GM19099 (cell line): ENCODE results near the gene HIPK2.

Experiments used
- POLR2A ChIP-seq: IDR thresholded peaks from 3 replicates; pipeline ENCODE4 v1.6.1; 2011; ENCODE audit warnings: low read depth; ENCODE audit not compliant: insufficient read length; ENCODE audit errors: extremely low read depth

The HIPK2 gene

DNA sequence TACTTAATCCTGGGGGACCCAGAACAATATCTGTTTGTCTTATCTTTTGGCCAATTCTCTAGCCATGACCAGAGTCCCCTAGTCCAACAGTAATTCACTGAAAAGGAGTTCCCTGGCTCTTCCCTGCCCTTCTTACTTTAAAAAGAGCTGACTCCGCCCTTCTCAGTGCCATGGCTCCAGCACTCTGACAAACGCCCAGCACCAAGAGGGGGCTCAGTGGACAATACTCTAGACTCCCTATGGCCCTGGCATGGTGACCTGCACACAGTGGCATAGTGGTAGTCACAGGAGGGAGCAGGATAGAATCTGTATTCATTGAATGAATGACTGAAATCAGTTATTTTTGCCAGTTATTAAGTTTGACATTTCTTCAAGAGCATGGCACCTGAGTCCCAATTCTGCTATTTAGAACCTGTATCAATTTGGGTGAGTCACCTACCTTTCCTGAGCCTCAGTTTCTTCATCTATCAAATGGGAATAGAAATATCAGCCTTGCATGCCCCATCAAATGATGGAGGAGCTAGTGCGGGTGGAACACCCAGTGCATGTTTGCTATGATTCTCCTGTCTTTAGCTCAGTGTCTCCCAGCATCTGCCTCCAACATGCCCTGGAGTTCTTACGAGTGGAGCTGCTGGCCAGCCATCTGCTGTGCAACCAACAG lies 184.9 kb downstream of the HIPK2 start:
- TF ChIP-seq POLR2A: no peak

GRCh38 chr7:139591550-139592195 lies 186.1 kb downstream of the HIPK2 start:
- no peak for TF ChIP-seq POLR2A

DNA sequence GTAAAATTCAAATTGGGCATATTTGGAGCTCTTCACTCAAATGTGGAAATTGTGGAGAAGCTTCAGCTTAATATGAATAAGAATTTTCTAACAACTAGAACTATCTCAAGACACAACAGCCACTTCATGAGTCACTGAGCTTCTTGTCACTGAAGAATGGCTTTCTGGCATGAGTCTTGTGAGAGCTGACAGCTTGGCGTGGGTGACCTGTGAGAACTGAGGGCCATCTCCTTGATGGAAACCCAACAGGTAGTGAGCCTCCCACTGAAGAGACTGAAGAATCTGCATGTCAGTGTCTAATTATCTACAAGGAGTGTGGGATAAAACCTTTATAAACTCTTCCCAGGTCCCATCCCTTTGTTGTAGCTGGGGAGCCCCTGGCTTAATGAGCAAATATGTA lies 188.3 kb downstream of the HIPK2 start:
- TF ChIP-seq POLR2A: no peak

DNA sequence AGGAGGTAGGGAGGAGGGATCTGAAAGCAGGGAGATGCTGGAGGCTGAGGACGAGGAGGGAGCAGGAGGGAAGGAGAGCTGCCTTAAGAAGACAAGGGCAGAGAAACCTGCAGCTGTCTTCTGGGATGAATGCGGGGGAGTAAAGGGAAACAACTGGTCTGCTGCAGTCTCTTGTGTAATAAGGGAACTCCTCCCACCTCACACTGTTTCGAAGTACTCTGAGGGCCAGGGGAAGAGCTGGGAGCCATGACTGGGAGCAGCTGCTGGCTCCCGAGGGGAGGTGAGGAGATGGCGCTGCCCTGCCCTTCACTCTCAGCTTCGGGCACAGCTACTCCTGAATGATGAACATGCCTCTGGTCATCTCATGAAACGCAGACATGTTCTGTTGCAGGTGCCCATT lies 189.2 kb downstream of the HIPK2 start:
- no peak for TF ChIP-seq POLR2A

- no peak for TF ChIP-seq POLR2A
Measured at GRCh38 chr7:139587535-139587934, 190.3 kb downstream of the HIPK2 start.

- no peak for TF ChIP-seq POLR2A
Measured at GRCh38 chr7:139586286-139586685, 191.5 kb downstream of the HIPK2 start.

DNA sequence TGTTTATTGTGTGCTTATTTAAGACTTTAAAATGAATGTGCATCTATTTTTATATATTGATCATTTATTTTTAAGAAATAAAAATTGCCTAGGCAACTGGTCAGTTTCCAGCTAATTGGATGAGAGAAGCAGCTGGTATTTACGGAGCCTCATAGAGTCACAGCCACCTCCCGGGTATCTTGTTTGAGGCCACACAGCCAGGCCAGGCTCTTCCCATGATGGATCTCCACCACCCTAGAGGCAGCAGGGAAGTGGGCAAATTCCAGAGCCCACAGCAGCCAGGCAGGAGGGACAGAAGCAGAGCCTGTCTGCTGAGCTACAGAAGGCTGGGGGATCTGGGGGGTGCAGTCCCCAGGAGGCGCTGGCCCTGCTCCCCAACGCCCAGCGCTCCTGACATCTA lies 192.8 kb downstream of the HIPK2 start:
- TF ChIP-seq POLR2A: no peak

DNA sequence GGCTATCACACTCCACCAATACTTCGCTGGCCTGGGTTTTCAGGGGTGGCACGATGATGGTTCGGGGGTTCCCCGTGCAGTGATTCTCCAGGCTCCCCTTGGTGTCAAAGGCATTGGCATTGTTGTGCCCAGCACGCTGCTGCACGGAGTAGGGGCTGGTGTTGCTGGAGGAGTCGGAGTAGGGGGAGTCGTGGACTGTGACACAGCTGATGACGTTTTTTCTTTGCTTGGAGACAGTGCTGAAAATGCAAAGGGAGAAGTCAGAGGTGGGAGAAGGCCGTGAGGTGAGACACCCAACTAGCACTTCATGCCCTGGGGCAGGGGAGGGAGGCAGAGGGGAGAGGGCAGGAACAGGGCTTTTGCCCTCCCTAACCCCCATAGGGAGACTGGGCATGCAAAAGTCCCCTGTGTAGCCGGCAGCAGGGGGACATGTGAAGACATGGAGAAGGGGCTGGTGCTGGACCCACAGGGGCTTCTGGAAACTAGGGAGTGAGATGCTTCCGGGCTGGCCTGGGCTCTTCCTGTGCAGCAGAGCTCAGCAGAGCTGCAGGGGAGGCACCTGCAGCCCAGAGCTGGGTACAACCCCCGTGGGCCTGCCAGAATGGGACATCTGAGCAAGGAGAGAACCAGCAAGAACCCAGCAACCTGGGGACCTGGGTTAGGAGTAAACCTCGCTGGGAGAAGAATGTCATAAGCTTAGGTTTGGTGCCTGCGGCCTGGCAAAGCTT lies 193.8 kb downstream of the HIPK2 start:
- no peak for TF ChIP-seq POLR2A

DNA sequence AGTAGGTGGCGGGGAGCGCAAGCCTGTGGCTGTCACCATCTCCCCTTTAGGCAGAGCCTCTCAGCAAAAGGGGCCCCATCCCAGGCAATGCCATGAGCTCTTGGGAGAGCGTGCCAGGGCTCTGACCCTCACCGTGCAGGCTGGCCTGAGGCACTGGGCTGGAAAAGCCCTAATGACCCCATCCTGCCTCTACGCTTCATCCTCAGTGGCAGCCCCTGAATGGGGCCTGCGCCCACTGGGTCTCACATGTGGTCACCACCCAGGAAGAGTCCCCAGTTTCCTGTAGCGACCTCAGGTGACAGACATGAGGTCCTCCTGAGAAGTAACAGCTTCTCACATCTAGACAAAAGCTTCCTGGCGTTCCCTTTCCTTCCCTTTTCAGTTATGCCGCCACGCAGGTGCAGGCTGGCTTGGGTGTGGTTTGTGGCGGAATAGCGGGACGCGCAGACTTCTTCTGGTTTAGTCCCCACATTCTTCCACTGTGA lies 195.1 kb downstream of the HIPK2 start:
- no peak for TF ChIP-seq POLR2A

- TF ChIP-seq POLR2A: no peak
Measured at GRCh38 chr7:139582130-139582650, 195.6 kb downstream of the HIPK2 start.

GRCh38 chr7:139580435-139580834 lies 197.4 kb downstream of the HIPK2 start:
- no peak for TF ChIP-seq POLR2A

DNA sequence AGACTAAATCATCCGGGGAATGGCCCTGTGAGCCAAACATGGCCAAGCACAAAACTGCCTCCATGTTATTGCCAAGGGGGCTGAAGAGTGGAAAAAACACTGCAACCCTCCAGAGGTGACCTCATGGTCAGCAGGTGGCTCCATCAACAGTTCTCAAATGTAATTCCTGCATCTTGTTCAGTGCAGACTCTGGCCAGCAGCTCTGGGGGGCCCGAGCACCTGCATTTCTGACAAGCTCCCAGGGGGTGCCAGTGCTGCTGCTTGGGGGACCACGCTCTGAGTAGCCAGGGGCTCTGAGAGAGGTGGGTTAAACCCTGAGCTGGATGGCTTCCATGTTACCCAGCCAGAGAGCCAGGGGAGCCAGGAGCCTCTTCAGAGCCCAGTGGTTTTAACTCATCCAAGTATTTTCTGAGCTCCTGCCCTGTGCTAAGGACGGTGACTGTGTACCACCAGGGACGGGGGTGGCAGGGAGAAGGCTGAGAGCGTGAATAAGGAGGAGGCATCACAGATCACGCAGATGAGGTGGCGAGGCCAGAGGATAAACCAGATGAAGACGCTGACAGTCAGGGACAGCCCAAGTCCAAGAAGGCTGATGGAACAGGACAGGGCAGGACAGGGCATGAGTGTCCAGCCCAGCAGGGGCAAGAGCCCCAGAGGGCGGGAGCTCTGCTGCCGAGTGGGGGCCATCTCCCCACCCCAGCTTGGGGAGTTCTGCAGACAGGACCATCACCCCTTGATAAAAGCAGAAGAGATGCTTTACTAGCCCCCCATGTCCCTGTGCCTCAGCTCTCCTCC lies 201.4 kb downstream of the HIPK2 start:
- no peak for TF ChIP-seq POLR2A

- no peak for TF ChIP-seq POLR2A
Measured at GRCh38 chr7:139575338-139575680, 202.5 kb downstream of the HIPK2 start.

GRCh38 chr7:139574618-139575337 lies 203.0 kb downstream of the HIPK2 start:
- TF ChIP-seq POLR2A: no peak

- no peak for TF ChIP-seq POLR2A
Measured at GRCh38 chr7:139573871-139574270, 203.9 kb downstream of the HIPK2 start.

DNA sequence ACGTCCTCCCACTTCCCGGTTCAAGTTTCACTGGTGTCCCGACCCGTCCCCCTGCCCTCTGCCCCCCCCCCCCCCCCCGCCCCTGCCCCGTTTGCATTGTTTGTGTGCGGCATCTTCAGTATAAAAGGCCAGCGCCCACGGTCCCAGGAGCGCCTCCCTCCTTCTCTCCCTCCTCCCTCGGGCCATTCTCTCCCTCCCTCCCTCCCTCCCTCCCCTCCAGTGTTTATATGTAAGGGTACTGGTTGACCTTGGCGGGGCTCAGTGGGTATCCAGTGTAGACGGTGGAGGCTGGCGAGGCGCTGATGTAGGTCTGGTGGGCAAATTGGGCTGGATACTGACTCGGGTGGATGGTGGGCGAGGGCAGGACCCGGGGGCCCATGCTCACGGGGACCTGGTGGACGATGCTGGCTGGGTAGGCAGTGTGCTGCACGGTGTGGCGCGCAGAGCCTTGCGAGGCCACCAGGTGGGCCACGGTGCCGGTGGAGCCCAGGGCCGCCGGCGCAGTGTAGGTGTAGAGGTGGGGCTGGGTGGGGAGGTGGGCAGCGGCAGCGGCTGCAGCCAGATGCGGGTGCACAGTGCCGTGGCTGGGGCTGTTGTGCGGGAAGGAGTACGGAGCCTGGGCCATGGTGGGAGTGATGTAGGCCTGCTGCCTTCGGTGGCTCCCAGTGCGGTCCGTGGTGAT lies 205.0 kb downstream of the HIPK2 start:
- no peak for TF ChIP-seq POLR2A
